BLaER1 treated with 17β-estradiol and CSF1 and Interleukin-3, amounts not matched to agents 10 nM and 100 nM (cell line): ENCODE measurements around the gene PPID.

Source experiments
- H3K27ac ChIP-seq, 11 experiments: shearing (Covaris generic); formaldehyde crosslinking; 2 replicates each; pipeline ENCODE4 v1.8.1; 2022
- H3K27me3 ChIP-seq, 11 experiments: shearing (Covaris generic); formaldehyde crosslinking; 2 replicates each; pipeline ENCODE4 v1.8.1; 2022
- H3K36me3 ChIP-seq, 11 experiments: shearing (Covaris generic); formaldehyde crosslinking; 2 replicates each; pipeline ENCODE4 v1.8.1; 2022
- H3K4me1 ChIP-seq, 10 experiments: shearing (Covaris generic); formaldehyde crosslinking; 2 replicates each; pipeline ENCODE4 v1.8.1; 2022
- H3K4me2 ChIP-seq, 11 experiments: shearing (Covaris generic); formaldehyde crosslinking; 2 replicates each; pipeline ENCODE4 v1.8.1; 2022
- H3K4me3 ChIP-seq, 10 experiments: shearing (Covaris generic); formaldehyde crosslinking; 2 replicates each; pipeline ENCODE4 v1.8.1; 2022
- H3K9ac ChIP-seq, 11 experiments: shearing (Covaris generic); formaldehyde crosslinking; 2 replicates each; pipeline ENCODE4 v1.8.1; 2022
- H3K9me3 ChIP-seq, 11 experiments: shearing (Covaris generic); formaldehyde crosslinking; replicated peaks in 1 of 11; 2 replicates each; pipeline ENCODE4 v1.8.1; 2022
- H4K20me1 ChIP-seq, 11 experiments: shearing (Covaris generic); formaldehyde crosslinking; 2 replicates each; pipeline ENCODE4 v1.8.1; 2022
- Cebpa-rat ChIP-seq, 11 experiments: shearing (Covaris generic); IDR thresholded peaks; 2 replicates each; pipeline ENCODE4 v1.8.1; 2022

Gene PPID

DNA sequence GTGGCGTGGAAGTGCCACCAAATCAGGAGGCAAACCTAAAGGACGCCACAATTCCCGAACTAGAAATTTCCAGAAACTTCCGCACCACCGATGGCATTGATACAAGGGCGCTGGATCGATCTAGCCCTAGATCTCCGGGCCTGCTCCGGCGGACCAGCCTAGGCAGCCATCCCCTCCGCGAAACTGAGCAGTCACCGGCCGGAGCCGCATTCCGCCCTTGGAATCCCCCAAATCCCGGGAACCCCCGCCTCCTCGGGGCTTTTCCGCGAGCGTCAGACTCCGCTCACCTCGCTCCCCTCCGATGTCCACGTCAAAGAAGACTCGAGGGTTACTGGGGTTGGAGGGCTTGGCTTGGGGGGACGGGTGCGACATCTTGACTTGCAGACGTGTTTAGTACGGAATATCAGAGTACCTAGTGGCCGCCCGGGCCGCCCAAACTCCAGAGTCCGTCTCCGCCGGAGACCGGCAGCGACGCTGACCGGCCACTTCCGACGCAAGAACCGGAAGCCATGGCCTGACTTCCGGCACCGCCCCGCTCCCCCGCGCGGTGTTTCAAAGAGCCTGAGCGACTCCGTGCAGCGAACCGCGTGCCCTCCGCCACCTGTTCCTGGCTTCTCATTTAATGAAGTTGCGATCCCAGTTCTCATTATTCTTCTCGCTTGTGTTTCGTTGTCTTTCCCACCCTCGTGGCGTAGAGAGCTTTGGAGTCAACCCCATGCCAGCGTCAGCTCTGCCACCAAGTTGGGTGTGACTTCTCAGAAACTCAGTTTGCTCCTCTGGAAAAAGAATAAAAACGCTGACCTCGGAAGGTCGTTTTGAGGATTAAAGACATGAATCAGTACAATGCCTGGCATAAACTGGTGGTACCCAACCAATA lies at the start of gene PPID:
PPID (minus strand) TSS at position 480 of the 877 bp plus-strand sequence; CDS start at position 372, 108 bp downstream.
- Histone ChIP-seq H3K9me3 (no peaks in the 10 kb centered on the region), H3K27ac (peak within 1 kb of the TSS; percentile 80 to 94 (median 87)), H3K4me3 (peak within 1 kb of the TSS; percentile 73 to 93 (median 85)), H3K4me1 (peaks cover 5 to 25% (median 14%) of the 10 kb centered on the region in 10 experiments; a peak in 17 of 20 replicates), H4K20me1 (peaks cover 0 to under 1% (median 0%) of the 10 kb centered on the region in 11 experiments; a peak in 2 of 22 replicates), H3K36me3 (peaks cover 25 to 37% (median 34%) of the 10 kb centered on the region in 11 experiments), H3K27me3 (no peaks in the 10 kb centered on the region), H3K9ac (peak within 1 kb of the TSS; percentile 80 to 95 (median 88)), H3K4me2 (peak within 1 kb of the TSS; percentile 77 to 99 (median 88))
- no peak for TF ChIP-seq Cebpa-rat (IDR thresholded peaks at IDR 0.05)

DNA sequence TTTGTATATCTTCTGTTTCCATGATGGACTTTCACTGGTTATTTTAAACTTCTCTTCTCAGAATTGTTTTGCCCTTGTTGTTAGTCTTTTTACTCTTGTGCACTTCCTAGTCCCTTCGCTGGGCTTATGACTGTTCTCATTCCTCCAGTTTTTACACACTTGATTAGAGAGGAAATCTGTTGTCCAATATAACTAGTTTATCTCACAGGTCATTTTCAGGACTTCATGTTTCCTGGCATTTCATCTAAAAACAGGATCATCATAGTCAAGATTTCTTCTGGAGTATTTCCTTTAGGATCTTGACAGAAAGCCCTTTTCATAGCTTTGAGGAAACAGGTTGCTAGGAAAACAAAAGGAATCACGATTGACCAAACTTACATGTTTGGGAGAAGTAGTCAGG lies 48.6 kb upstream of the PPID start:
- H3K9ac ChIP-seq = peak overlapping the region in 2 of 11 experiments; percentile 96; a peak in 3 of 22 replicates
- no peak for TF ChIP-seq Cebpa-rat (IDR thresholded peaks at IDR 0.05)
- H3K27me3 ChIP-seq = no peaks in the 10 kb centered on the region
- H3K36me3 ChIP-seq = no peaks in the 10 kb centered on the region
- H3K4me2 ChIP-seq = peak overlapping the region in 3 of 11 experiments; percentile 87 to 95 (median 93); a peak in 6 of 22 replicates
- peak overlapping the region in 2 of 10 experiments; percentile 92 to 93; a peak in 5 of 20 replicates for H3K4me3 ChIP-seq
- H3K4me1 ChIP-seq = peaks cover 5 to 82% (median 23%) of the 10 kb centered on the region in 10 experiments; a peak in 19 of 20 replicates
- H3K27ac ChIP-seq = no peak overlapping the region; a peak in 1 of 22 replicates
- H4K20me1 ChIP-seq = peaks cover 0 to 70% (median 0%) of the 10 kb centered on the region in 11 experiments; a peak in 7 of 22 replicates
- no peaks in the 10 kb centered on the region for H3K9me3 ChIP-seq

DNA sequence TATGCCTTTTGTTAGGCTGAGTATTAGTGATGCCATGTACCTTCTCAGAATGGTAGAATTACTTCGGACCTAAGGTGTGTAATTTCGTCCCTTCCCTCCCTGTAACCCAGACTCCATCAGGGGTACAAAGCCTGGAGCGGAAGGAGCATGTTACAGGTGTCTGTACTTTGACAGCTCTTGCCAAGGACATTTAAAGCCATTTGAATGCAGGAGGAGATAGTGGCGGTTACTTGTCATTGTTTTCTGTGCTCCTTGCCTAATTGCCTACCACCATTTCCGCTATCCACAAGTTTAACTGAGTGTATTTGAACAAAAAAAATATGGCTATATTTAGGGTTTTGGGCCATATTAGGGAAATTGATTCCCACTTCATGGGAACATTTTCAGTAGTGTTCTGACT lies 47.5 kb upstream of the PPID start:
- peak overlapping the region in 3 of 11 experiments; percentile 94 to 96 (median 96); a peak in 5 of 22 replicates for H3K9ac ChIP-seq
- peaks cover 10 to 78% (median 24%) of the 10 kb centered on the region in 10 experiments; a peak in 19 of 20 replicates for H3K4me1 ChIP-seq
- no peaks in the 10 kb centered on the region for H3K36me3 ChIP-seq
- TF ChIP-seq Cebpa-rat (IDR thresholded peaks at IDR 0.05) = no peak
- peaks cover 0 to 59% (median 0%) of the 10 kb centered on the region in 11 experiments; a peak in 7 of 22 replicates for H4K20me1 ChIP-seq
- peak overlapping the region; percentile 87 to 95 (median 92); a peak in 15 of 22 replicates for H3K4me2 ChIP-seq
- no peak overlapping the region for H3K27ac ChIP-seq
- peak overlapping the region in 3 of 10 experiments; percentile 89 to 93 (median 92); a peak in 6 of 20 replicates for H3K4me3 ChIP-seq
- no peaks in the 10 kb centered on the region for H3K27me3 ChIP-seq
- H3K9me3 ChIP-seq = no peaks in the 10 kb centered on the region

DNA sequence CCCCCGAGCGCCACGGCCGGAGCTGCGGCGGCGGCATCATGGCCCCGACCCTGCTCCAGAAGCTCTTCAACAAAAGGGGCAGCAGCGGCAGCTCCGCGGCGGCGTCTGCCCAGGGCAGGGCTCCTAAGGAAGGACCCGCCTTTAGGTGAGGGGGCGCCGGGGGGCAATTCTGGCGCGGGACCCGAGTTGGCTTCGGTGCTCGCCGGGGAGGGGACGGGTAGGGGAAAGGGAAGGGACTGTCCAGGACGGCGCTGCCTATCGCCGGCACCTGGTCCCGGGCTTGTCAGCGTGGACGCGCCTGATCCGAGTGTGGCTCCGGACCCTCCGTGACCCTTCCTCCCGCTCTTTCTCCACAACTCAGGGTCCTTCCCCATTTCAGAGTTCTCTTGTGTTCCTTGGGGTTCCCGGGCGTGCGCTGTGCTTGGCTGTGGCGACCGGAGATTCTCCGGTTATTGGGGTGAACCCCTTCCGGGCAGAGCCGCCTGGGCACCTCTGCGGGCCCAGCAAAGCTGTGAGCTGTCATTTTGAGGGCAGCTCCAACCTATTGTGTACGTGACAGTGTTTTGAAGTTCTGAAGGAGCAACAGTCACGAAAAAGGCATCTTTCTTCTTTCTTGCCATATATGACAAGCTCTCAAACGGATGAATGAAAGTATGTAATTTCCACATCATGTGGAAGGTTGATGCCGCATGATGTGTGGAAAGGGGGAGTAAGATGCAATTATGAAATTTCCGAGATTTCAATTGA lies 46.2 kb upstream of the PPID start:
- H3K36me3 ChIP-seq = no peaks in the 10 kb centered on the region
- H3K4me1 ChIP-seq = peaks cover 10 to 65% (median 24%) of the 10 kb centered on the region in 10 experiments; a peak in 19 of 20 replicates
- peak overlapping the region; percentile 89 to 96 (median 92) for H3K4me3 ChIP-seq
- H3K9me3 ChIP-seq = no peaks in the 10 kb centered on the region
- no peaks in the 10 kb centered on the region for H3K27me3 ChIP-seq
- H3K4me2 ChIP-seq = peak overlapping the region; percentile 87 to 95 (median 92)
- TF ChIP-seq Cebpa-rat (IDR thresholded peaks at IDR 0.05) = no peak
- peak overlapping the region; percentile 80 to 91 (median 86) for H3K27ac ChIP-seq
- peaks cover 0 to 46% (median 0%) of the 10 kb centered on the region in 11 experiments; a peak in 7 of 22 replicates for H4K20me1 ChIP-seq
- H3K9ac ChIP-seq = peak overlapping the region; percentile 88 to 96 (median 90)

DNA sequence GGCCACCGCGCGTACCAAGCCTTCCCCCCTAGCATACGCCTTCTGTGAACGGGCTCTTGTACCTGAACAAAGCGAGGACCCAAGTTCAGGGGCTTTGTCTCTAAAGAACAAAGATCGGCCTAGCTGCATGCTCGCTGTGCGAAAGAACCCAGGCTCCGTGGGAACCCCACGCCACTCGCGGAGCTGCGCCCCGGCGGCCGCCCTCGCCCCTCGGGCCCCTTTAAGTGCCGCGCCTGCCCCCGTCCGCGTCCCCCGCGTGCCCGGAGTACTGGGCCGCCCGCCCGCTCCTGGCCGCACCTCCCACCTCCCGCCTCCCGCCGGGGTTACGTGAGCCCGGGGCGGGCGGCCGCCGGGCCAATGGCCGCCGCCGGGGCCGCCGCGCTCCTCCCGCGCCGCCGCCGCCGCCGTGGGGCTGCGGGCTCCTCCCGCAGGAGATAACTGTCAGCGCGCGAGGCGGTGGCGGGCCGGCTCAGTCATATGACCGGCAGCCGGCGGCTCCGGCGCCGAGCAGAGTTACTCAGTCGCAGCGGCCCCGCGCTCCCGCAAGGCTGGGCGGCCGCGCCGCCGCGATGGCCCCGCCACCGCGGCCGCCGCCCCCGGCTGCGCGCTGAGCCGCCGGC lies 45.5 kb upstream of the PPID start, which contains the start of gene FNIP2:
FNIP2 (plus strand) TSS at position 472 of the 620 bp plus-strand sequence. CDS start 187 bp downstream, outside the sequence.
- Histone ChIP-seq H3K4me3 (peak within 1 kb of the TSS; percentile 89 to 96 (median 92)), H3K27ac (peak within 1 kb of the TSS; percentile 80 to 91 (median 86)), H3K36me3 (no peaks in the 10 kb centered on the region), H3K9me3 (no peaks in the 10 kb centered on the region), H3K4me2 (peak within 1 kb of the TSS; percentile 87 to 95 (median 92)), H3K4me1 (peaks cover 10 to 63% (median 24%) of the 10 kb centered on the region in 10 experiments; a peak in 19 of 20 replicates), H3K9ac (peak within 1 kb of the TSS; percentile 88 to 96 (median 90)), H3K27me3 (no peaks in the 10 kb centered on the region), H4K20me1 (peaks cover 0 to 41% (median 0%) of the 10 kb centered on the region in 11 experiments; a peak in 7 of 22 replicates)
- no peak for TF ChIP-seq Cebpa-rat (IDR thresholded peaks at IDR 0.05)

DNA sequence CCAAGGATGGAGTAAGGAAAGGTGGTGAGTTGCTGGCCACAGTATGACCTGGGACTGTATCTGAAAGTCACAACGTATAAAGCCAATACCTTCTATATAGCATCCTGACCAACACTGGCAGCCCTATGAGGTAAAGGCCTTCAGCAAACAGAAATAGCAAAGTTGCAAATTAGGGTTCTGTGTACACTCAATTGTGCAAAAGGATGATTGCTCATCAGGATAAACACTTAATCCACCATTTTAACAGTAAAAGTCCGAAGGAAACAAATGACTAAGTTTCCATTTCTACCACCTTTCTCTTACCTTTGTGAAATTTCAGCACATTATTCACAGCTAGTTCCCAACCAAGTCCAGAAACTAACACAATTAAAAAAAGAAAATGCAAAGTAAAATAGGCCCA lies 44.3 kb upstream of the PPID start:
- Histone ChIP-seq H3K4me2 (peak overlapping the region in 10 of 11 experiments; percentile 87 to 95 (median 91); a peak in 16 of 22 replicates), H3K9ac (no peak overlapping the region), H3K36me3 (no peaks in the 10 kb centered on the region), H4K20me1 (peaks cover 0 to 29% (median 0%) of the 10 kb centered on the region in 11 experiments; a peak in 7 of 22 replicates), H3K27me3 (no peaks in the 10 kb centered on the region), H3K9me3 (no peaks in the 10 kb centered on the region), H3K4me1 (peaks cover 10 to 51% (median 24%) of the 10 kb centered on the region in 10 experiments; a peak in 19 of 20 replicates), H3K4me3 (no peak overlapping the region), H3K27ac (0 out of 22 replicates have a peak overlapping the region, but pooled peaks of 1 of the 11 experiments have one; percentile 91)
- TF ChIP-seq Cebpa-rat (IDR thresholded peaks at IDR 0.05) = no peak

DNA sequence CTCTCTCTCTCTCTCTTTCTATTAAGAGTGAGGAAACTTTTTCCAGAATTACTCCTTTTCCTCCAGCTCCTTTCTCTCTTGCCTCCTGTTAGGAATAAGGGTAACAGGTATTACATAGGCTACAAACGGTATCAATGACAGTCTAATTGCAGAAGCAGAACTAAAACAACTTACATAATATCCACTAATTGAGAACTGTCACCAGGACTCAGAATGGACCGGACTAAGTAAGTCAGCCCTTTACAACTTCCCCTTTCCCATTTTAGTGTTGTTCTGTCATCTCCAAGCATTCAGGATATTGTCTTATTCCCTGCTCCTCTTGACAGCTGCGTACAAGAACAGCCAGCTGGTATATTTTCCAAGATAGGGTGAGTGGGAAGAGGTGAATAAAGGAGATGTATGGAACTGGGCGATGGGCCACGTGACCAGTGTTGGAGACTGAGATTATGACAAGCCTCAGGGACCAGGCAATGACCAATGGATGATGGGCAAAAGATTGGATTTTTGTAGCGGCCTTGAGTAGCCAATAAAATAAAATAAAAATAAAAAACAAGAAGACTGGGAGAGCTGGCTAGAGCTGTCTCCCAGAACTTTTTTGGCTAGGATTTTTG lies 43.3 kb upstream of the PPID start:
- Histone ChIP-seq H3K36me3 (no peaks in the 10 kb centered on the region), H3K27ac (peak overlapping the region in 2 of 11 experiments; percentile 31 to 91; a peak in 1 of 22 replicates), H4K20me1 (peaks cover 0 to 19% (median 0%) of the 10 kb centered on the region in 11 experiments; a peak in 6 of 22 replicates), H3K9ac (no peak overlapping the region), H3K4me1 (peaks cover 10 to 44% (median 24%) of the 10 kb centered on the region in 10 experiments; a peak in 19 of 20 replicates), H3K27me3 (no peaks in the 10 kb centered on the region), H3K4me2 (peak overlapping the region in 3 of 11 experiments; percentile 87 to 95 (median 93); a peak in 7 of 22 replicates), H3K4me3 (no peak overlapping the region), H3K9me3 (no peaks in the 10 kb centered on the region)
- no peak for TF ChIP-seq Cebpa-rat (IDR thresholded peaks at IDR 0.05)
